Mesangial cell (primary cell): ENCODE measurements around the gene HYCC1. TPM values are rescaled to one million over a fixed set of nuclear protein-coding genes. Genes with fewer than 3 reads are reported as not detected.

Experiments
- total RNA-seq: library from RNA; depleted of rRNA; stranded (reverse); fragments of >200 nt; gene quantifications from 2 replicates; pipeline ENCODE4 v1.2.3, GENCODE V29; 2015

HYCC1 gene
- 13.8 and 17.6 TPM in 2 replicates for total RNA-seq

DNA sequence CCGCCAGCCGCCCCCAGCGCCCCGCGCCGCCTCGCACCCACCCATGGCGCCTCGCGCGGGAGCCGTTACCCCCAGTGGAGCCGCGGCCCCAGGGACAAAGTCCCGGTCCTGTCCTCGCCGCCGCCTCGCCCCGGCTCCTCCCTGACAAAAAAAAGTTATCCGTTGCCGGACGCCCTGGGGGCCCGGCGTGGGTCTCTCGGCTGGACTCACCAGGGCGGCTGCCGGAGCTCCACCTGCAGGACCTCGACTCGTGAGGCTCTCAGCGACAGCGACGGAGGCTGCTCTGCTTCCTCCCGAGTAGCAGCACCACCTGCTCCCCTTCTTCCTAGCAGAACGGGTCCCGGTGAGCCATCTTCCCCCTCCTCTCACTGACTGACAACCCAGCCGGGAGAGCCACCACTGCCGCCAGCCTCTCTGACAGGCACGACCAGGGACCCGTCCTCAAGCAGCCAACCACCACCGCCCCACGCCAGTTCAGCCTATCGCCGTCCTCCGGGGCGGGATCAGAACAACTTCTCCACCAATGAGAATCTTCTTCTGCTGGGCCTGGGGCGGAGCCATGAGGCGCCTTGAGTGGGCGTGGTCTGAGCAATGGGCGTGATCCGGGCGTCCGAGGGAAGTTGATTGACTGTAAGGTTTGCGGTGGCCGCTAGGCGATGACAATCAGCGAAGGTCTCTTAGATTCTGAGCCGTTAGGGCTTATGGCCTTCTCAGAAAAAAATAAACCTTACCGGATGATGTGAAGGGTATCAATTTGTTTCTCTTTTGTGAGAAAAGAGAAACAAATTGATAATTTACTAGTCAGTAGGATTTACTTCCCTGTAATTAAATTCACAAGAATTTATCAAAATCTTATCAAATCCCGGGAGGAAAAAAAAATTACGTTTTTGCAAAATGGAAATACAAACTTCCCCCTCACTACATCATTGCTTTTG is at the start of gene HYCC1:
Gene HYCC1 (minus strand): TSS at position 416 of the 935 bp plus-strand sequence. CDS start 23,019 bp downstream, outside the sequence.

Other genes starting within 250 kb of the HYCC1 start
- 66.2 and 94.2 TPM in 2 replicates for gene TOMM7, start 191.3 kb downstream of the HYCC1 start, total RNA-seq
- gene KLHL7, start 91.7 kb upstream of the HYCC1 start, total RNA-seq, result 21.0 and 27.7 TPM in 2 replicates
- gene NUP42, start 167.9 kb upstream of the HYCC1 start, total RNA-seq, result 20.2 and 29.8 TPM in 2 replicates
- gene GPNMB, start 232.6 kb upstream of the HYCC1 start, total RNA-seq, result 1.1 and 17.5 TPM in 2 replicates